ENCODE data around the gene YAP1.

The YAP1 gene

DNA sequence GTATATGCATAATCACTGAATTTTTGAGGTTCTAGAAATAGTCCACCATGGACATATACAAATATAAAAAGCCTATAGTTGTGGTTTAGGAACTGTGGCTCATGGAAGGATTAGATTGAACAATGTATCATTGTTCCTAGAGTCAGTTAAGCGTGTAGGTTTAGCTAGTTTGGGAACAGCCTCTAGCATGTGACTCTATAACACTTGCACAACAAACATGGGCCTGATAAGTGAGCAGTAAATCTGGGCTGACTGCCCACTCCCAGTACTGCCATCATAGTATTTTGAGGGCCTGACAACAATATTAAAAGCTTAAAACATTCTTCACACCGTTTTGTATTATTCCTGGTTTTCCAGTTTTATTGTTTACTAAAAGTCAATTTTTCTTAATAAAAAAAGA, 47.0 kb downstream of the YAP1 start:
- DNase-seq (ENCODE audit: low read depth, low spot score) = no peak

- no peak for DNase-seq (ENCODE audit: low read depth, low spot score)
Measured at GRCh38 chr11:102158164-102158735, 48.0 kb downstream of the YAP1 start.

DNA sequence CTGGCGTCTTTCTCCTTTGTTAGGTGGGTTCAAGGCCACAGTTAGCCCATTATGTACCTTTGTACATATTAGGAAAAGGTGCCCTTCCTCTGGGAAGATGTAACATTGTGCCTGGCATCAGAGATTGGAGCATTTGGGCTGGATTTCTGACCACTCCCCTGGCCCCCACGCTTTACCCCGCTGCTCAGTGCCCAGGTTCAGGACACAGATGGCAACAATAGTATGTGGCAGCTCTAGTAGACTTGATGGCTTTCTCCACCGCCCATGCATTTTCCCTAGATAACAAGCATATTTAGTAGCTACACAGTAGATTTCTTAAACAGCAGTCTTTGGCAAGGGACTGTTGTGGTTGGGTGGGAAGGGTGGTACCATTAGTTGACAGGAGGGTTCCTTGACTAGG, 53.1 kb downstream of the YAP1 start:
- no peak for DNase-seq (ENCODE audit: low read depth, low spot score)

DNA sequence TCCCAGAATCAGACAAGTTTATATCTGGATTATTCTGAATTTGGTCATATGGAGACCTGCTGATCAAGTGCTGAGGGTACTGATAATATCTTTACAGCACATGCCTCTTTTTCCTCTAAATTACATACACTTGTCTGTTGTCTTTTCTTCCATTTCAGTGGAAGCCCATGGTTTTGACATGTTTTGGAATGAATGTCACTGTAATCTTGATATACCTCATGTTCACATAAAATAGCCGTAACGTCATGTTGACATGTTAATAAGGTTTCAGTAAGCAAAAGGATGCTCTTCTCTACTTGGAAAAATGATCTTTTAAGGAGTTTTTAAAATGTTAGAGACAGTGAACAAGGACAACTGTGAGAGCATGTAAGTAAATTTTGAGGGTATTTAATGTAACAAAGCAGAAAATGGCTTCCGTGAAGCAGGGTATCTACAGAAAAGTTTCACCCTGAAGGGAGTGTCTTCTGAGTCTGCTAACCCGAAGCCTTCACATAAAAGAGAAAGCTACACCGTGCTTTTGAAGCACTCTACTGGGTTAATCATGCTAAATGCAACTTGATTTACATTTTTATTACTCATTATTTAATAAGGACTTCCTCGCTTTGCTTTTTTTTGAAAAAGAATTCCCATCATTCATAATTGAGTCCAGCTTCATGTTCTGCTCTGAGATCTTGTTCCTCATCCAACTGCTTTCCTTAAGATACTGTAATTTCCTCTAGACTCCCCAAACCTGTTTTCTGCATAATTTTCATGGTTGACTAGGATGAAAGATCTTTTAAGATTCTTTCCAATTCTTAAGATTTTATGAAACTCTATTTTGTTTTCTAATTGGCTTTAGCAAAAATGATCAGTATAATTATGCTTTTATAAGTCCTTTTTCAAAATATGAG, 56.2 kb downstream of the YAP1 start:
- no peak for DNase-seq (ENCODE audit: low read depth, low spot score)

DNA sequence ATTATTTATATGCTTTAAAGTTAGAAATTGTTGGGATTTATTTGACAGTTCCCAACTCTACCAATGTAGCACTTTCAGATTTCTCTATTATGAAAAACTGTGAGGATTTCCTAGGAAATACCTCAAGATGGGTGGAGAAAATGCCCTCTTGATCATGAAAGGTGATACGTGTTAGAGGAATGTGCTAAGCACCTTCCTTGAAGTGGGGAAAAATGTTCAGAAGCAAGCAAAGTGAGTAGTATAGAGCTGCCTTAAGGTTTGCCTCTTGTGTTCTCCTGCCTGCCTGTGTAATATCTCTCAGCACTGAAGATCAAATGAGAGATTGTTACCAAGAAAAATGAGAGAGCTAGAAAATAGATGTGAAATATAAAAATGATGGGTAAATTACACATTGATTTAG, 58.2 kb downstream of the YAP1 start:
- no peak for DNase-seq (ENCODE audit: low read depth, low spot score)

DNA sequence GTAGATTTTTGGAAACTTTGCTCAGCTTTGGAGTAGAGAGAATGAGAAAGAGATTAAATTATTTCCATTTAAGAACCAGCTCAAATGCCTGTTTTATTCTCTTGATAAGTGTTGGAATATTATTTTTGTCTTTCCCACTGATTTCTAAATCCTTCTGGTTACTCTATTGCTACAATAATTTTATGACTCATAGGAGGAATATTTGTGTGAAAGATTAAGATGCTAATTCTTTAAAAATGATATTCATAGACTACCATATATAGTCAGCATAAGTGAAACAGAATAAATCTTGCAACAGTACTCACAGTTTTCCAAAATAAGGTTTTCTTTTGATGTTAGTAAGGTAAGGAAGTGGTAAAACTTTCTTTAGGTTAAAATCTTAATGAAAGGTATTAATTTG, 60.9 kb downstream of the YAP1 start:
- no peak for DNase-seq (ENCODE audit: low read depth, low spot score)

DNA sequence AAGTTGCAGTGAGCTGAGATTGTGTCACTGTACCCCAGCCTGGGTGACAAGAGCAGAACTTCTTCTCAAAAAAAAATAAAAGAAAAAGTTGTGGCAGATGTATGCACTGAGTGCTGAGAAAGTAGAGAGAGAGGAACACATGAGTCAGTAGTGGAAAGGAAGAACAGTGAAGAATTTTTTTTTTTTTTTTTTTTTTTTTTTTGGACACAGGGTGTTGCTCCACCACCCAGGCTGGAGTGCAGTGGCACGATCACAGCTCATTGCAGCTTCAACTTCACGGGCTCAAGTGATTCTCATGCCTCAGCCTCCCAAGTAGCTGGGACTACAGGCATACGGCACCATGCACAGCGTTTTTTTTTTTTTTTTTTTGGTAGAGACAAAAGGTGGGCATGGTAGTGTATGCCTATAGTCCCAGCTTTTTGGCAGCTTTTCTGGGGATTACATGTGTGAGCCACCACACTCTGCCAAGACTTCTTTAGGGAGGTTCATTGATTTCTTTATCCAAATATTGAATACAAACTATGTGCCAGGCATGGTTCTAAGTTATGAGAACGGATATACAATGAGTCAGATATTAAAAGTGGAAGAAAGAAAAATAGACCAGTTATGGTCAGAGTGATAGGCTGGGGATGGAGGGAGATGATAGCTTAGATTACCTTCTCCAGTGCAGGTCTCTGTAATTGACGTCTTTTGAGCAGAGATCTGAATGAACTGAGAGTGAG, 62.0 kb downstream of the YAP1 start:
- no peak for DNase-seq (ENCODE audit: low read depth, low spot score)

- DNase-seq (ENCODE audit: low read depth, low spot score) = no peak
Measured at GRCh38 chr11:102177126-102177525, 66.9 kb downstream of the YAP1 start.

- no peak for DNase-seq (ENCODE audit: low read depth, low spot score)
Measured at GRCh38 chr11:102177974-102178631, 67.9 kb downstream of the YAP1 start.

- DNase-seq (ENCODE audit: low read depth, low spot score) = no peak
Measured at GRCh38 chr11:102179371-102179770, 69.1 kb downstream of the YAP1 start.

DNA sequence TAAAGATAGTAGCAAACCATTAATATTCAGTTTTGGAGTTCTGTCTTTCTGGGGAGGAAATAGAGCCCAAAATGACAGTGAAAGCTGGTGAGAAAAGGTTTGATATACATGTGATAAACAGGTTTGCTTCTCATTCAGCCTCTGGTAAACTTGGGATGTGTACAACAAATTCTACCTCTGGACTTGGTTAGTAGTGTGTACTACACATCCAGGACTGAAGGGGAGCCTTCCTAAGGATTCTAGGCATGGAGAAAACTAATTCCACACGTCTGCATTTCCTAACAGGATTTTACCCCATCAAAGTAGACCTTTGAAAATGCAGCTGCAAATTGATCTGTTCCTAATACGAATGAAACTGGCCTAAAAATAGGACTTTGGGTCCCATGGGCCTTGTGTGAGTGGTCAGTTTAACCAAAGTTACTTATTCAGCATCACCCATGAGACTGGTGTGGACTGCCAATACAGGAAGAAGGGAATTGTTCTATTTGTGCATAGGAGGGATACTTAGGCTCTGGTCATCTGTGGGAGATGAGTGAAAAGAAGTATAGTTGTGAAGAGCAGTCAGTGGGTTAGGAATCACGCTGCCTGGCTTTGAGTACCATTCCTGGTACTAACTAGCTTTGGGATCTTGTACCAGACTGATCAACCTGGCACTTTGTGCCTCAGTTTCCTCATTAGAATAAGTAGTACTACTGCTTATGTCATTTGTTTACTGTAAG, 74.2 kb downstream of the YAP1 start:
- no peak for DNase-seq (ENCODE audit: low read depth, low spot score)

- no peak for DNase-seq (ENCODE audit: low read depth, low spot score)
Measured at GRCh38 chr11:102186551-102187191, 76.4 kb downstream of the YAP1 start.

DNA sequence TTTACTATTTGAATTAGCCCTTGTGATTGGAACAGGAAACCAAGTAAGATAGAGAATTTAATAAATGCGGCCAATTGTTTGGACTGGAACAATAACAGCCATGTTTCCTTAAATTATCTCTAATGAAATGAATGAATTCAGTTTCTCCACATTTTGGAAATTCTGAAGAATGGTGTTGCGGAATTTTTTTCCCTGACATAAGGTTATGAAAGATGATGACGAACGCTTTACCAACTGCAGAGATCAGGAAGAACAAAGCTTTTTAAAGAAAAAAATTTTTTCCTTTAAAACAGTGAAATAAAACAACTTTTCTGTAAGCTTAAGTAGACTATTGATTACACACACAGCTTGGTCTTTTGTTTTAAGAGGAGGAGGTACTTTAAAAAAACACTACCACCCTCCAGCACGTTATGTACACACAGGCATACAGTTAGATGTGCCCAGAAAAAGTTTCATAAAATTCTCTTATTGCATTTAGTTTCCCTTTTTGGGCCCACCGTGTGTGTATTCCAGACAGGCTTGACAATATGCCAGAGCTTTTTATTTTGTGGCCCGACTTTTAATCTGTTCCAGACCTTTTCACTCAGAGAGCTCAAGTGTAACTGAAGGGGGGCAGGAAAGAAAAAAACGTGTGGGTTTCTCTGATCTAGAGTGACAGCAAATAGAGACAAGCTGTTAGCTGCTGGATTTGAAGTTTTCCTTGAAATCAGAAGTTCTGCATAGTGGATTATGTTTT, 77.3 kb downstream of the YAP1 start:
- no peak for DNase-seq (ENCODE audit: low read depth, low spot score)

DNA sequence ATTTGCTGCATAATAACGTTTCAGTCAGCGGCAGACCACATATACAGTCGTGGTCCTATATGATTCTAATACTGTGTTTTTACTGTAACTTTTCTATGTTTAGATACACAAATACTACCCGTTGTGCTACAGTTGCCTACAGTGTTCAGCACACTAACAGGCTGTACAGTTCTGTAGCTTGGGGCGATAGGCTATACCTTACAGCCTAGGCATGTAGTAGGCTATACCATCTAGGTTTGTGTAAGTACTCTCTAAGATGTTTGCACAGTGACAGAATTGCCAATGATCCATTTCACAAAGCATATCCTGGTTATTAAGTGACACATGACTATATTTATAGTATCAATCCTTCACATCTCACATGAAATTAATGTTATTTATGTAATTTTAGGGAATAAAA, 78.2 kb downstream of the YAP1 start:
- no peak for DNase-seq (ENCODE audit: low read depth, low spot score)

DNA sequence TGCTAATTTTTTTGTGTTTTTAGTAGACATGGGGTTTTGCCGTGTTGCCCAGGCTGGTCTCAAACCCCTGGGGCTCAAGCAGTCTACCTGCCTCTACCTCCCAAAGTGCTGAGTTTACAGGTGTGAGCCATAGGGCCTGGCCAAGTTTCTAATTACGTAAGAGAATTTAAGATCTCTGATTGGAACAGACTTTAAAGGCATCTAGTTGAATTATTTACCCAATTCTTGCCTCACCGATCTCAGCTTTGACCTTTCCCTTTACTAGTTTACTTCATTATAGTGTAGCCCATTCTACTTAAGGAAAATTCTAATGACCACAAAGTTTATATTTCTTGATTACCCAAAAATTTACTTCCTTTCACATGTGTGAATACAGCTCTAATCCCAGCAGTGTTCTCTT, 81.6 kb downstream of the YAP1 start:
- no peak for DNase-seq (ENCODE audit: low read depth, low spot score)

GRCh38 chr11:102192349-102193066, 82.3 kb downstream of the YAP1 start:
- no peak for DNase-seq (ENCODE audit: low read depth, low spot score)

- DNase-seq (ENCODE audit: low read depth, low spot score) = no peak
Measured at GRCh38 chr11:102194257-102194656, 84.0 kb downstream of the YAP1 start.

DNA sequence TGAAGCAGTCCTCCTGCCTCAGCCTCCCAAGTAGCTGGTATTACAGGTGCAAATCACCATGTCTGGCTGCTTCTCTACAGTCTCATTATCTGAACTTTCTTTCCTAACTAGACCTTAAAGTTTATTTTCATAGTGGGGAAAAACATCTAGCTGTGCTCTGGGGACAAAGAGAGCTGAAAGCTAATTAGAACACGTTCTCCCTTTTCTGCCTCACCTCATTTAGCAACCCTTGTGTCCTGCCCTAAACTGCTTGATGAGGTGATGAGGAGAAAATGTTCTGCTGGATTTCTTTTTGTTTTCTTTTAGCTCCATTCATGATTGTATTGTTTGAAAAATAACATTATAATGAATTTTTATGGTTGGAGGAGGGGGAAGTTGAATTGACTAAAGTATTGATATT, 84.7 kb downstream of the YAP1 start:
- no peak for DNase-seq (ENCODE audit: low read depth, low spot score)

DNA sequence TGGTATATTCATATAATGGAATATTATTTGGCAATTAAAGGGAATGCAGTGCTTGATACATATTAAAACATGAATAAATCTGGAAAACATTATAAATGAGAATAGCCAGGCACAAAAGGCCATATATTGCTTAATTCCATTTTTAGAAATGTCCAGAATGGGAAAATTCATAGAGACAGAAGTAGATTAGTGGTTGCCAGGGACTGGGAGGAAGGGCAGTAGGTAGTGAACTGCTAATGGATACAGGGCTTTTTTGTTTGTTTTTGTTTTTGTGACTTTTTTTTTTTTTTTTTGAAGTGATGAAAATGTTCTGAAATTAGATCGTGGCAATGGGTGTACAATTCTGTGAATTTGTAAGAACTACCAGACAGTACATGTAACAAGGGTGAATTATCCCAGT, 86.1 kb downstream of the YAP1 start:
- DNase-seq (ENCODE audit: low read depth, low spot score) = no peak

GRCh38 chr11:102196816-102197215, 86.6 kb downstream of the YAP1 start:
- DNase-seq (ENCODE audit: low read depth, low spot score) = no peak

Measured in iPS DF 19.7 (cell line).